MM.1S (cell line): ENCODE results near the gene SOAT1.

ENCODE experiments used
- DNase-seq: peaks from one replicate; pipeline ENCODE4 v3.0.0-alpha.2; 2015
- H2AFZ ChIP-seq: fragments of 300-600 bp; sonication (generic); 2 replicates; pipeline ENCODE4 v1.6.0; 2016; ENCODE audit warnings: antibody characterized with exemption, low read length
- H3F3A ChIP-seq: fragments of 300-600 bp; sonication (generic); 2 replicates; pipeline ENCODE4 v1.6.1; 2016; ENCODE audit warnings: mild to moderate bottlenecking, antibody characterized with exemption, low read length, moderate library complexity, mixed read lengths; ENCODE audit not compliant: insufficient read depth
- H3K27ac ChIP-seq: fragments of 300-600 bp; sonication (generic); 2 replicates; pipeline ENCODE4 v1.5.1; 2016; ENCODE audit warnings: mild to moderate bottlenecking, low read length
- H3K27me3 ChIP-seq: fragments of 300-600 bp; sonication (generic); replicated peaks from 2 replicates; pipeline ENCODE4 v1.6.0; 2016; ENCODE audit warnings: low read length; ENCODE audit not compliant: insufficient read depth
- H3K36me3 ChIP-seq: fragments of 300-600 bp; sonication (generic); replicated peaks from 2 replicates; pipeline ENCODE4 v1.6.1; 2016; ENCODE audit warnings: mild to moderate bottlenecking, low read length, mixed read lengths; ENCODE audit not compliant: insufficient read depth
- H3K4me1 ChIP-seq: fragments of 300-600 bp; sonication (generic); 2 replicates; pipeline ENCODE4 v1.6.1; 2016; ENCODE audit warnings: low read length, mixed read lengths
- H3K4me2 ChIP-seq: fragments of 300-600 bp; sonication (generic); 2 replicates; pipeline ENCODE4 v1.6.0; 2016; ENCODE audit warnings: low read depth, low read length
- H3K4me3 ChIP-seq: fragments of 300-600 bp; sonication (generic); 2 replicates; pipeline ENCODE4 v1.5.1; 2016; ENCODE audit warnings: low read length, mixed read lengths
- H3K79me2 ChIP-seq: fragments of 300-600 bp; sonication (generic); 2 replicates; pipeline ENCODE4 v1.6.1; 2016; ENCODE audit warnings: mixed run types, low read length, mixed read lengths
- H3K9ac ChIP-seq: fragments of 300-600 bp; sonication (generic); 2 replicates; pipeline ENCODE4 v1.6.1; 2016; ENCODE audit warnings: low read length, mixed read lengths
- H3K9me2 ChIP-seq: fragments of 300-600 bp; sonication (generic); replicated peaks from 2 replicates; pipeline ENCODE4 v1.6.1; 2016; ENCODE audit warnings: mild to moderate bottlenecking, low read length, mixed read lengths; ENCODE audit not compliant: insufficient read depth
- H3K9me3 ChIP-seq: fragments of 300-600 bp; sonication (generic); replicated peaks from 2 replicates; pipeline ENCODE4 v1.6.1; 2016; ENCODE audit warnings: mild to moderate bottlenecking, low read length, mixed read lengths; ENCODE audit not compliant: insufficient read depth
- H4K20me1 ChIP-seq: fragments of 300-600 bp; sonication (generic); 2 replicates; pipeline ENCODE4 v1.6.1; 2016; ENCODE audit warnings: mild to moderate bottlenecking, low read length, moderate library complexity, mixed read lengths; ENCODE audit not compliant: insufficient read depth
- CTCF ChIP-seq: fragments of 300-600 bp; sonication (generic); IDR thresholded peaks from 2 replicates; pipeline ENCODE4 v1.5.1; 2016; ENCODE audit warnings: antibody characterized with exemption, low read length, mixed read lengths
- EZH2 ChIP-seq: fragments of 300-600 bp; sonication (generic); optimal IDR thresholded peaks from 2 replicates; pipeline ENCODE3; 2017; ENCODE audit warnings: low read depth, mild to moderate bottlenecking, antibody characterized with exemption, low read length, mixed read lengths
- EZH2phosphoT487 ChIP-seq: fragments of 300-600 bp; sonication (generic); IDR thresholded peaks from 2 replicates; pipeline ENCODE4 v1.6.1; 2018; ENCODE audit warnings: antibody characterized with exemption, low read length

The SOAT1 gene

GRCh38 chr1:179287946-179288345, 5.7 kb upstream of the SOAT1 start:
- Histone ChIP-seq H3K27me3 (no peaks in the 10 kb centered on the region), H4K20me1 (no peaks in the 10 kb centered on the region), H3K4me2 (no peak overlapping the region), H3K36me3 (no peaks in the 10 kb centered on the region), H2AFZ (no peak overlapping the region), H3K27ac (no peak overlapping the region), H3K4me1 (peaks cover under 1% of the 10 kb centered on the region; the same call in 1 of the 2 replicates), H3K4me3 (no peak overlapping the region), H3K9me2 (no peaks in the 10 kb centered on the region), H3F3A (peaks cover 5% of the 10 kb centered on the region; the same call in 1 of the 2 replicates), H3K9ac (no peak overlapping the region), H3K79me2 (no peaks in the 10 kb centered on the region), H3K9me3 (no peaks in the 10 kb centered on the region)
- TF ChIP-seq EZH2 (no peak), CTCF (no peak), EZH2phosphoT487 (no peak)
- no peak for DNase-seq

- H3K4me1 ChIP-seq = peaks cover 5% of the 10 kb centered on the region; the same call in 1 of the 2 replicates
- H3K4me2 ChIP-seq = no peak overlapping the region
Observed at GRCh38 chr1:179288977-179289376, 4.6 kb upstream of the SOAT1 start.

GRCh38 chr1:179295164-179295755, 1.7 kb downstream of the SOAT1 start:
- Histone ChIP-seq H4K20me1 (no peaks in the 10 kb centered on the region), H3K27me3 (no peaks in the 10 kb centered on the region), H3K4me3 (no peak overlapping the region), H3K4me1 (peaks cover 13% of the 10 kb centered on the region), H3K4me2 (peak overlapping the region; percentile 96; the same call in 1 of the 2 replicates), H3K9me3 (no peaks in the 10 kb centered on the region), H3K27ac (no peak overlapping the region), H3F3A (peaks cover 20% of the 10 kb centered on the region), H3K9me2 (no peaks in the 10 kb centered on the region), H3K36me3 (no peaks in the 10 kb centered on the region), H3K79me2 (peaks cover 48% of the 10 kb centered on the region), H2AFZ (no peak overlapping the region), H3K9ac (no peak overlapping the region)
- no peak for TF ChIP-seq EZH2phosphoT487
- TF ChIP-seq CTCF = no peak
- no peak for DNase-seq

More at GRCh38 chr1:179288977-179289376, 4.6 kb upstream of the SOAT1 start:
- H3K36me3 ChIP-seq = no peaks in the 10 kb centered on the region
- no peak overlapping the region for H3K27ac ChIP-seq
- H4K20me1 ChIP-seq = no peaks in the 10 kb centered on the region
- H3K4me3 ChIP-seq = no peak overlapping the region
- H3K9me2 ChIP-seq = no peaks in the 10 kb centered on the region
- DNase-seq = no peak
- H3K9me3 ChIP-seq = no peaks in the 10 kb centered on the region
- no peak overlapping the region for H3K9ac ChIP-seq
- TF ChIP-seq EZH2 (no peak), EZH2phosphoT487 (no peak), CTCF (no peak)
- H3K27me3 ChIP-seq = no peaks in the 10 kb centered on the region
- H2AFZ ChIP-seq = no peak overlapping the region
- H3K79me2 ChIP-seq = no peaks in the 10 kb centered on the region
- H3F3A ChIP-seq = peaks cover 15% of the 10 kb centered on the region
